ENCODE results near the gene LFNG.
A peak's percentile ranks its signal among the peaks of the same experiment; 100 is the strongest.

The LFNG gene

DNA sequence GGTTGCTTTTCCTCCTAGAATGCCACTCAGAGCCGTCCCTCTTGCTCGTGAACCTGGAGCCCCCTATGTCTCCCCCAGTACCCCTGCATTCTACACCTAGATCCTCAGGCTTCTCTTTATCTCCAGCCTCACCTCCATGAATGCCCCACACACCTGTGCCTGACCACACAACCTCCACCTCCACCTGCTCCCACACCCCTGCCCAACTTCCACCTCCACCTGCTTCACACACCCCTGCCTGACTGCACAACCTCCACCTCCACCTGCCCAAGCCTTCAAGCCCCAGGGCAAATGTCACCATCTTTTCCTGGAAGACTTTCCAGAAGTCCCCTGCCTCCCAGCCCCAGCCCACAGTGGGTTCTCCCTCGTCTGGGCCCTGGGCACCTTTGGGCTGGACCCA is 6.9 kb upstream of the LFNG start:
- H3K4me3 ChIP-seq (ENCODE audit: low read depth, low read length) = no peak overlapping the region
- DNase-seq (ENCODE audit: low read depth) = no peak

DNA sequence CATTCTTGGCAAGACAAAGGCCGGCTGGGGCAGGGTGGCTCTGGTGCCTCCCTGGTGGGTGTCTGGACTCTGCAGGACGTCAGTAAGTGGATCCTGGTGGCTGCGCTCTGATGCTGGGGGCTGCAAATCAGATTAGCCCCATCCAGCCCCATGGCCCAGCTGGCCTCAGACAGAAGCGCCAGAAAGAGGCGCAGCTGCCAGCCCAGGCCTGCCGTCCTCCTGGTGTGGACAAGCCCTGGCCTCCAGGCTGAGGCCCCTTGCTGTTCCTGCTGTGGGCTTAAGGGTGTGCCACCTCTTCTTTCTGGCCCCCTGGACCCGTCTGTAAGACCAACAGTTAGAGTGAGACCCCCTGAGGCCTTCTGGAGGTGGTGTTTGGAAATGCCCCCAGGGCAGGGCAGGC is 5.9 kb upstream of the LFNG start:
- no peak for DNase-seq (ENCODE audit: low read depth)
- H3K4me3 ChIP-seq (ENCODE audit: low read depth, low read length) = no peak overlapping the region

DNA sequence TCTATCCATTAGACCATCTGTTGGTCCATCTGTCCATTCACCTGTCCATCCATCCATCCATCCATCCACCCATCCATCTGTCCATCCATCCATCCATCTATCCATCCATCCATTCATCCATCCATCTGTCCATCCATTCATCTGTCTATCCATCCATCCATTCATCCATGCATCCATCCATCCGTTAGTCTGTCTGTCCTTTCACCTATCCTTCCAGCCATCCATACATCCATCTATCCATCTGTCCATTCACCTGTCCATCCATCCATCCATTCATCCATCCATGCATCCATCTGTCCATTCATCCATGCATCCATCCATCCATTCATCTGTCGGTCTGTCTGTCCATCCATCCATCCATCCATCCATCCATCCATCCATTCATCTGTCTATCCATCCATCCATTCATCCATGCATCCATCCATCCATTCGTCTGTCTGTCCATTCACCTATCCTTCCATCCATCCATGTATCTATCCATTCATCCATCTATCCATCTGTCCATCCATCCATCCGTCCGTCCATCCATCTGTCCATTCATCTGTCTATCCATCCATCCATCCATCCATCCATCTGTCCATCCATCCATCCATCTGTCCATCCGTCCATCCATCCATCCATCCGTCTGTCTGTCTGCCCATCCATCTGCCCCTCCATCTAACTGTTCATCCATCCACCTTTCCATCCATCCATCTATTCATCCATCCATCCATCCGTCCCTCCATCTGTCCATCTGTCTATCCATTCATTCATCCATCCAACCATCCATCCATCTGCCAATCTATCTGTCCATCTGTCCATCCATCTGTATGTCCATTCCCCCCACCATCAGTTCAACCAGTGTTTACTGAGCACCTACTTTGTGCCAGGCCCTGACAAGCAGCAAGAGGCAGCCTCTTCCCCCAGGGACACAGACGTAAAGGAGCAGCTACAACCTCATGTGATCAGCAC is 4.8 kb upstream of the LFNG start:
- no peak for DNase-seq (ENCODE audit: low read depth)
- no peak overlapping the region for H3K4me3 ChIP-seq (ENCODE audit: low read depth, low read length)

DNA sequence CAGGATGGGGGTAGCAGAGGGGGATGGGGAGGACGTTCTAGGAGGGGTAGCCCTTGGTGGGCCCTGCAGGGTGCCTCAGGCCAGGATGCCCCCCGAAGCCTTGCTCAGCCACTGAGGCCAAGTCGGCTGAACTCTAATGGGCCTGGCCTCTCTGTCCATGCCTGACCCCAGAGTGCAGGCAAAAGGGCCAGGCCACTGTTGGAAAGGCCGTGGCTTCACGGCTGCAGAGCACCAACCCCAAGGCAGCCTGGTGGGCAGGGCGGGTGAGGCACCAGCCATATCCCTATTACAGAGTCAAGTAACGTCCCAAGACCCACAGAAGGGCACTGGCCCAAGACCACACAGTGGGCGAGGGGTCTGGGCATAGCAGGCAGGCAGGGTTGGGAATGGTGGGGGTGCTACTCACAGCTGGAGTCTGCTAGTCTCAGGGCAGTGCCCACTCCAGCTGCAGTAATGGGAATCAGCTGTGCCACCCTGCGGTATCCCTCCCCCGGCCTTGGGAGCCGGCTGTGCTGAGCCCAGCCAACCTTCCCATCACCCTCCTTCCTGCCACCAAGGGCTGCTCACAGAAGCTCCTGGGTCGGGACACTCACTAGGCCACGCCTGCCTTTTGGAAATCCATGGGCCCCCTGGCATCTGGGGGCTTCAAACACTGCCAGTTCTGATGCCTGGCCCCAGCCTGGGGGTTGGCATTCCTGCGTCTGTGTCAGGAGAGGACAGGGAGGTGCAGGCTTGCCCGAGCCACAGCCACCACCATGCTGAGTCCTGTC is 4.0 kb upstream of the LFNG start:
- H3K4me3 ChIP-seq (ENCODE audit: low read depth, low read length) = no peak overlapping the region
- DNase-seq (ENCODE audit: low read depth) = no peak

DNA sequence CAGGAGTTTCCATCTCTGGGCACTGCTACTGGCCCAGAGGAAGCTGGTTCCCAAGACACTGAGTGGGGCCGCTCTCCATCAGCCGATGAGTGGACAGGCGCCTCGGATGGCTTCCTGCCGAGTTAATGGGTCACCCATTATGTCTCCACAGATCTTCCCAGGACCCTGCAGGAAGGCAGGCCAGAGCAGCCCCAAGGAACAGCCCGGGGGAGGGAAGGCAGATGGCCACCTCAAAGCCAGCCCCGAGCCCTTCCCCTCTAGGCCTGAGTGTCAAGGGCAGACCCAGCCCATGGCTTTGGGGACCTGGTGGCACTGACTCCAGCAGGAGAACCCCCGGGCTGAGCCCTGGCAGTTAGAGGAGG is 3.4 kb upstream of the LFNG start:
- DNase-seq (ENCODE audit: low read depth) = no peak
- no peak overlapping the region for H3K4me3 ChIP-seq (ENCODE audit: low read depth, low read length)

DNA sequence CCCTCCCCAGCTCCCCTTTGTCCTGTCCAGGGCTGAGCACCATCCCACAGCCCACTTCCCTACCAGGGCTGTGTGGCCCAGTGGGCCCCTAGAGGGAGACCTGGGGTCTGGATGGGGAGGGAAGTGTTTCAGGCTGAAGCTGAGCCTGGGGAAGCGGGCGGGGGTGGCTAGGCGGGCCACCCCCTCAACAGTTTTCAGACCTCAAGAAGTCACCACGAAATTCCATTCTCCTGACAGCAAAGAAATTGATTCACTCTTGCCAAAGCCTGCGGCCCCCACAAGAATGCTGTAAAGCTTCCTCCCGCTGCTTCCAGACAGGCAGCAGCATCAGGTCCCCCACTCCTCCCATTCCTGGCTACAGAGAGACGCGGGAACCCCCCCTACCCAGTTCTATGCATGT is 2.5 kb upstream of the LFNG start:
- DNase-seq (ENCODE audit: low read depth) = peak; percentile 83
- no peak overlapping the region for H3K4me3 ChIP-seq (ENCODE audit: low read depth, low read length)

DNA sequence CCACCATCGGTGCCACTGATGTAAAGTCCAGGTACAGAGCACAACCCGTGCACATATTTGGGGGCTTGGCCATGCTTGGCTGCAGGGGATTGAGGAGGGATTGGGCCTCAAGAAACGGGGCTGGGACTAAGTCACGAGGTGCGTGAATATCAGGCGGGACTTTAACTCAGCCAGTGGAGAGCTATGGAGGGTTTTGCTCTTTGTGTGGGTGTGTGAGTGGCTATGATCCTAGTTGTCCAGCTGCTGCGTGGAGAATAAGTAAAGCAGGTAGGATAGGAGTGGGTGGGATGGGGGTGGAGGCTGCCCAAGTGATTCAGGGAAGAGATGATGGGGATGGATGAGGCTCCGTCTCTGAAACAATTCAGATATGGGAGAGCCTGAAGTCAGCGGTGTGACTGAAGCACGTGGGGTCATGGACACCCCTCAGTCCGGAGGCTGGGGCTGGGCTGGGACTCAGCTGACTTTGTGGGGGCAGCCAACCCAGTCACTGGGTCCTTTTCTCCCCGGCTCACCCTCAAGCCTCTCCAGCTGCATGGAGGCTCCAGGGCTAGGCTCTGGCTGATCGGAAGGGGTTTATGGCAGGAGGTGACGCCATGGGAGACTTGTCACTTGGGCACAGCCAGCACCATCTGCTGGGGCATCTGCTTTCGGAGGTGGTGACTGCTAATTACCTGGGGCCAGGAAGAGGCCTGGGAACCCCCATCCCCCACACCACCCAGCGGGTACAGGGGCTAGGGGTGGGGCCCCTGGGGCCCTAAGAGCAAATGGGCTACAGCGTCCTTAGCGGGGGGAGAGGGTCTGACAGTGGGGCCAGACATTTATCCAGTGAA is 1.7 kb upstream of the LFNG start:
- H3K4me3 ChIP-seq (ENCODE audit: low read depth, low read length) = no peak overlapping the region
- no peak for DNase-seq (ENCODE audit: low read depth)

DNA sequence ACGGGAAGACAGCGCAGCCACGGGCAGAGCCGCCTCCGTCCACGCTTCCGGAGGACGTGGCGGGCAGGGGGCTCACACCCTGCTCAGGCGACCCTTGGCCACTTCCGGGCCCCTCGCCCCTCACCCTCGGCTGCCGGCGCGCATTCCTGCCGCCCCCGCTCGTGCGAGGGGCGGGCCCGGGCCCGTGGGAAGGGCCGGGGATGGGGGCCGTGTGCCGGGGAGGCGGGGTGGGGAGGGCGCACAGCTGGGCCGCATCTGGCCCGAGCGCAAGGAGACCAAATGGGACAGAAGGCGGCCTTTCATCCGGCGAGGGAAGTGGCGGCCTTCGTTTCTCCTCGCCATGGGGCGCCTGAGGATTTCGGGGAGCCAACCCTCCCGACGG is 846 bp upstream of the LFNG start:
- H3K4me3 ChIP-seq (ENCODE audit: low read depth, low read length) = peak overlapping the region; percentile 44
- DNase-seq (ENCODE audit: low read depth) = no peak

DNA sequence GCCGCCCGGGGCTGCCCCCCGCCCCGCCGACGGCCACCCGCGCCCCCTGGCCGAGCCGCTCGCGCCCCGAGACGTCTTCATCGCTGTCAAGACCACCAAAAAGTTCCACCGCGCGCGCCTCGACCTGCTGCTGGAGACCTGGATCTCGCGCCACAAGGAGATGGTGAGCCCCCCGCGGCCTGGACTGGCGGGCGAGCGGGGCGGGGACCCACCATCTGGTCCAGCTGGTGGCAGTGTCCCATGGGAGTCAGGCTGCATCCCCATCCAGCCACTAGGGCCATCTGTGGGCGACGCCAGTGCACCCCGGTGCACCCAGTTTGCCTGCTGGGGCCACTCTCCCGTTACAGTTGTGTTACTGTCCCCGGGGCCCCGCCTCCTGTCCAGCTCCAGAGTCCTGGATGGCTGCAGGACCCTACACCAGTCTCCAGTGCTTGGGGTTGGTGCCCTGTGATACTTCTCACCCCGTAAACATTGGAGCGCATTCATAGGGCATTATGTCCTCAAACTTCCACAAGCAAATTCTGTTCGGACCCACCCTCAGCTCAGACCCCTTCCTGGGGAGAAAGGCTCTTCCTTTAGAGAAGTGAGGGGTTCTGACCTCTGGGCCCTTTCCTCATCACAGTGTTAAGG is 672 bp downstream of the LFNG start:
- DNase-seq (ENCODE audit: low read depth) = no peak

DNA sequence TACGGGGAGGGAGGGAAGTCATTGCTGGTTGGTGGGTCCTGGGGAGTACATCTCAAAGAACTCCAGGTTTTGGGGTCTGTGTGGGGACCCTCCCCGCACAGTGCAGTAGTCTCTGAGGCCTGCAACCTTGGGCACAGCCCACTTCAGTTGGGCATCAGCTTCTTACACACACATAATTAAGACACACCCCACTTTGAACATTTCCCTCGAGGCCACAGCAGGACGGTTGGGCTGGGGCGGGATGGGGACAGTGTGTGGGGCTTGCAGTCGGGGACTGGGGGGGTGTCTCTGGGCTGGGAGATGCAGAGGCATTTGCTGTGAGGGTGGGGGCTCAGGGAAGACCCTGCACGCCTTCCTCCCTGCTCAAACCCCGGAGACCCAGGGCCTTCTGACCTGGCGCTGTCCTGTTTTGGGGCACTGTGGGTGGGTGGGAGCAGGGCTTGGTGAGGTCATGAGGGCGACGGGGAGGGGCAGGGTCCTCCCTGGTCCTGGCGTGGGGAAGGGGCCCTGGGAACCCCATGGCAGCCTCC is 1.3 kb downstream of the LFNG start:
- DNase-seq (ENCODE audit: low read depth) = no peak
- peak overlapping the region; percentile 65 for H3K4me3 ChIP-seq (ENCODE audit: low read depth, low read length)

More for the DNA sequence above, 672 bp downstream of the LFNG start:
- peak overlapping the region; percentile 65 for H3K4me3 ChIP-seq (ENCODE audit: low read depth, low read length)

DNA sequence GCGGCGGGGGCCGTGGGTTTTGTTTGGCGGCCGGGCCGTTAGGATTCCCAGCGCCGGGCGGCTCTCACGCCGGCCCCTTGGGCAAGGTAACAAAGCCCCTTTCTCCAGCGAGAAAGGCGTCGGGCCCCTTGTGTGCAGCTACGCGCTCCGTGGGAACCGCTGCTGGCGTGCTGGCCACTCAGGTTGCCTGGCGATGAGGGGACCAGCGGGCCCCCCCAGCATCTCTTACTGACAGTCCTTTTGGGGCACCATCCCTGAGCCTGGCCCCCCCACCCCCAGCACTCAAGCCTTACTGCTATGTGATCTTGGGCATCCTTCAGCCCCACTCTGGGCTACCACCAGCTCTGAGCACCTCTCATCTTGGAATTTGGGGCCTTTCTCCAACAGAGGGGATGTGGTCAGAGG is 1.8 kb downstream of the LFNG start:
- no peak for DNase-seq (ENCODE audit: low read depth)
- peak overlapping the region; percentile 65 for H3K4me3 ChIP-seq (ENCODE audit: low read depth, low read length)

DNA sequence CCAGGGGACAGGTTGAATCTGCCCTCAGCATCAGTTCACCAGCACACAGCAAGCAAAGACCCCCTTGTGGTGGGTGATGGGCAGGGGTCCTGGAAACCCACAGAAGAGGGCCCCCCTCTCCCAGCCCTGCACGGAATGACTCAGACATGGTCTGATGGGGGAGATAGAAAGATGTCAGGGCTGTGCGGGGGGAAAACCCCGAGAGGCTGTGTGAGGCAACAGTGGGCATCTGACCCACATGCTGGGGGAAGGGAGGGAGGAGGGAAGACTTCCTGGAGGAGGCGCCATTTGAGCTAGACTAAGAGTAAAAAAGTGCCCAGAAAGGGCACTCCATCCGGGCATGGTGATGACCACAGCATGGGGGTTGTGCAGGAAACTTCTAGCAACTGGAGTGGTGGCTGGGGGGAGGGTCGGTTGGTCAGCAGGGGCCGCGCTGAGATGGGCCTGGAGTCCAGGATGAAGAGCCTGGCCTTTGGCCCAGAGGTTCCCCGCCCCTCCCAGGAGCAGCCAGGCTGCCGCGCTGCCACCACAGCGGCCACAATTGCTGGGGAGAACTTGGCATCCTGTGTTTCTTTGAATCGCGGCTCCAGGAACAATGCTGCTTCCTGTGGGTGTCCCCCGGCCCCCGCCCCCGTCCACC is 2.5 kb downstream of the LFNG start:
- H3K4me3 ChIP-seq (ENCODE audit: low read depth, low read length) = peak overlapping the region; percentile 65
- no peak for DNase-seq (ENCODE audit: low read depth)

DNA sequence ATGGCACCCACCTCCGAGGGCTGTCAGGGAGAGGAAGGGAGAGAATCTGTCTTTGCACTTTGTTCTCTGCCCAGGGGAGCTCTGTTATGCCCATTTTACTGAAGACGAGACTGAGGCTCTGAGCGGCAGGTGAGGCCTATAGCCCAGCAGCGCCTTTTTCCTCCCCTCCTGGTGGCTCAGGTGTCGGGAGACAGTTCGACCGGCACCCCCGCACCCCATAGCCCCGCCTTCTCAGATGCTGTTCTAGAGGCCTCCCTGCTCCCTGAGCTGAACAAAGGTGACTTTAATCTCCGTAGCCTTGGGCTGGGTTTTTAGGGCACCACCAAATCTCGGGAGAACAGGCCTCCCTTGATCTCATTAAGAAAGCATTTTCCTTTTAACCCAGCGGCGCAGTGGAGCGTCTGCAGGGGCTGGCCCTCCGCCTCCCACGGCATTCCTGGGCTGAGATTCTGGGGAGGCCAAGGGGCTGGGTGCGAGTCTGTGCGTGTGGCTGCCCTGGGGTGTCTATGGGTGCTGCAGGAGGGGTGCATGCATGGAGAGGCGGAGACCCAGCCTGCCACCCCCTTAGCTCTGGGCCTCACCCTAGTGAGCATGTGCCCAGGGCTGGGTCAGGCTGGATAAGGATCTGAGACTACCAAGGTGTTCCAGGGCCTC is 3.3 kb downstream of the LFNG start:
- no peak for DNase-seq (ENCODE audit: low read depth)
- H3K4me3 ChIP-seq (ENCODE audit: low read depth, low read length) = peak overlapping the region; percentile 65

DNA sequence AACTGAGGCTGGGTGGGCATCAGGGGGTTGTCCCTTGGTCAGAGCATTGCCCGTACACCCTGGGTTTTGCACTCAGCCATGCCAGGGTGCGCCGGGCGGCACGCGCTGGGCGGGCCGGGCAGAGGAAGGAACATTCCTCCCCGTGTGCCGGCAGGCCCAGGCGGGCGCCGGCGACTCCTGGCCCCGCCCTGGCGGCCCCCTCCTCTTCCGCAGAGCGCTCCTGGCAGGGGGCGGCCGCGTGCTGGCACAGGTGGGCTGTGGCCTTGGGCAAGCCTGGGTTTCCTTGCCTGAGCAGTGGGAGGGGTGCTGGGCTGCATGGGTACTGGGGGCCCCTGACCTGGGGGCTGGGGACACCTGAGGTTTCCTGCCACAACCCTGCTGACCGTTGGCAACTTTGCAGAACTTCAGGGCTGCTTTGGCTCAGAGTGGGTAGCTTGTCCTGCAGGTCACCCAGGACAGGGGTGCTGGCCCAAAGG is 3.9 kb downstream of the LFNG start:
- peak overlapping the region; percentile 65 for H3K4me3 ChIP-seq (ENCODE audit: low read depth, low read length)
- no peak for DNase-seq (ENCODE audit: low read depth)

DNA sequence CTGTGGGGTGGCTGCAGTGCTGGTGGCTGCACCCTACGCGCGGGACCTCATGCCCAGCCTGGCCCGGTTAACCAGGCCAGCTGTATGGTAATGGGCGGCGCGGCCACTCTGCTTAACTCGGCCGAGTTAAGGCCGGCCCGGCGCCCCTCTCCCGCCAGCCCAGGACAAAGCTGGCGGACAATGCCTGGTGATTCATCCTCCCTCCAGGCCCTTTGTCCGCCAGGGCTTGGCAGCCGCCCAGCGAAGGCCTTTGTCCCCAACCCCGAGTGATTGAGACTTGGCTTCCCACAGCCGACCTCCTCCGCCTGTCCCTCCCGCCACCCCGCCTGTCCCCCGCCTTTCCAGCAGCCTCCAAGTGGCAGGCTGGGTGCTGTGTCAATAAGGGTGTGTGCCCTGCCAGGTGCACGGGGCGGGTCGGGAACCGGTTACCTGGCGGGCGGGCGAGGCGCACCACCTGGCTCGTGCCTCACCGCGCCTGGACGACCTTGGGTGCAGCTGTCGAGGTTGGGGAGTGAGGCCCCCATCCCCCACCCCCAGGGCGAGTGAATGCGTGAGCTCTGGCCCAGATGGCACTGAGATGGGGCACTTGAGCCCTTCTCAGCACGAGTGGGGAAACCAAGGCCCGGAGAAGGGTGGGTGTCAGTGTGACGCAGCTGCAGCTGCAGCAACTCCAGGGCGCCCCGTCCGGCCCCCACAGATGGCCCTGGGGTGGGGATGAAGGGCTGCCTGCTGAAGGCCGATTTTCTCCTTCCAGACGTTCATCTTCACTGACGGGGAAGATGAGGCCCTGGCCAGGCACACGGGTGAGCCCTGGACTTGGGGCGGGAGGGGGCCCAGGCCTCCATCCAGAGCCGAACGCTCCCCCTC is 4.6 kb downstream of the LFNG start:
- no peak for DNase-seq (ENCODE audit: low read depth)
- H3K4me3 ChIP-seq (ENCODE audit: low read depth, low read length) = peak overlapping the region; percentile 65

DNA sequence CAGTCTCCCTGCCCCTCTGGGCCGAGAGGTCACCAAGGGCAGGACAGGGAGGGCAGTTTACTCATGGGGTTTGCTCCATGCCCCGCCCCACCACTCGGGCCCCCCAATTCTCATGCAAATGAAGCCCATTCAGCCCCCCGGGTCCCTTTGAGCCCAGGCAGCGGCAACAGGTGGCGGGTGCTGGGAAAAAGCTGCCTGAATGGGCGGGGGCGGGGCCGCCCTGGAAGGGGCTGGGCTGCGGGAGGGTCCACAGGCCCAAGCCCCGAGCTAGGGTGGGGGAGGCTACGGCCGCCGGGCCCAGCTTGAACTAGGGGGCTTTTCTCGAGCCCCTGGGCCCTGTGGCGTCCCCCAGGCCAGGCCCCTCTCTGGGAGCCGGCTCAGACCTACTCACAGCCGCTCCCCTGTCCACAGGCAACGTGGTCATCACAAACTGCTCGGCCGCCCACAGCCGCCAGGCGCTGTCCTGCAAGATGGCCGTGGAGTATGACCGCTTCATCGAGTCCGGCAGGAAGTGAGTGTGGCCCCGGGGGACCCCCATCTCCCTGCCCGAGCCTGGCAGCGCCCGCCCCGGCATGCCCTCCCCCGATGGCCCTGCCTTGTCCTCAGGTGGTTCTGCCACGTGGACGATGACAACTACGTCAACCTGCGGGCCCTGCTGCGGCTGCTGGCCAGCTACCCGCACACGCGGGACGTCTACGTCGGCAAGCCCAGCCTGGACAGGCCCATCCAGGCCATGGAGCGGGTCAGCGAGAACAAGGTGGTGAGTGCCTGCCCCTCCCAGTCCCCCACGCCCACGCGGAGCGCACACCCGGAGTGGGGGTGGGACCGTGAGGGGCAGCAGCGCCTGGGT is 5.5 kb downstream of the LFNG start:
- no peak overlapping the region for H3K4me3 ChIP-seq (ENCODE audit: low read depth, low read length)
- DNase-seq (ENCODE audit: low read depth) = no peak

Measured in skeletal muscle cell (primary cell).